ENCODE measurements around the gene ABI1. TPM values are rescaled to one million over a fixed set of nuclear protein-coding genes. Genes with fewer than 3 reads are reported as not detected.

Gene ABI1
- total RNA-seq, 1 experiment from 2014 or later = 43.4 TPM

DNA sequence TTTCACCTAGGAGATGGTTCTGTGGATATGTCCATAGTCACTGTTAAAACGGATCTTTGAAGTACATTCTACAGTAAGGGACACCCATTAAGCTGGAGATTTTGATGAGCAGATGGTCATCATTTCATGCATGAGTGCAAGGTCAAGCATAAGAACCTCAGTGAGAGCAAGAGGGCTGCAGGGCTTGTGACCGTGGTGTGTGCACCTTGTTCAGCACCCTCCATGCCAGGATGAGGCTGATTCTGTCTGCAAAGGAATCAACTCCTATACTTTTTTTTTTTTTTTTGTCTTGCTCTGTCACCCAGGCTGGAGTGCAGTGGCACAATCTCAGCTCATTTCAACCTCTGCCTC is 145.6 kb downstream of the ABI1 start:
- Histone ChIP-seq H3K27me3 (no peaks in the 10 kb centered on the region), H3K9me3 (no peaks in the 10 kb centered on the region), H3K4me3 (no peak overlapping the region), H3K36me3 (peaks cover 34% of the 10 kb centered on the region)
- no peak for DNase-seq

DNA sequence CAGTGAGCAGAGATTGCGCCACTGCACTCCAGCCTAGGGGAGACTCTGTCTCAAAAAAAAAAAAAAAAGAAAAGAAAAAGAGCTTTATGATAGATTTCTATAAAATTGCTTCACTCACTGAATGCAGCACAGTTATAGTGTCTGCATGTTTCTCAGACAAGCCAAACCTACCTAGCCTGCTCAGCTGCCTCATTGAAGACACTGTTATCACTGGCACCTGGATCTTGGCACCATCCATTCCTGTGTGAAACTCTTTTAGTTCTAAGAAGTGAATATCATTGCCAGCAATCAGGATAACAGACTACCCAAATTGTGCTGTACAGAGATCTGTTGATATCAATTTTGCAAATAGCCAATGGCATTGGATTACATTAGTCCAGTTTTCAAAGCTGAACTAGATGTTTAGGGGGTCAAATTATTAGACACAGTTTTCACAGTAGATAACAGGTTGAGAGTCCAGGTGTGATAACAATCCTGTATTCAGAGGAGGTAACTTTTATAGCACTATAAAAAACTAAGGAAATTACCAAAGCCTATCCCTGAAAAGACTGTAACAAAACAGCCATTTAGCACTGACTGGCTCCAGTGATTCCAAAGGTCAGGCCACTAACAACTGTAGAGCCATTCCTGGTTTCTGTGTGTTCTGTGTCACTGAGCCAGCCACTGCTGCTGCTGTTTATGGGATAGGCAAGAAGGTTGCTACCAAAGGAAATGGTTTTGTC is 146.2 kb downstream of the ABI1 start:
- H3K4me3 ChIP-seq = no peak overlapping the region
- H3K9me3 ChIP-seq = no peaks in the 10 kb centered on the region
- DNase-seq = no peak
- peaks cover 30% of the 10 kb centered on the region for H3K36me3 ChIP-seq
- no peaks in the 10 kb centered on the region for H3K27me3 ChIP-seq

DNA sequence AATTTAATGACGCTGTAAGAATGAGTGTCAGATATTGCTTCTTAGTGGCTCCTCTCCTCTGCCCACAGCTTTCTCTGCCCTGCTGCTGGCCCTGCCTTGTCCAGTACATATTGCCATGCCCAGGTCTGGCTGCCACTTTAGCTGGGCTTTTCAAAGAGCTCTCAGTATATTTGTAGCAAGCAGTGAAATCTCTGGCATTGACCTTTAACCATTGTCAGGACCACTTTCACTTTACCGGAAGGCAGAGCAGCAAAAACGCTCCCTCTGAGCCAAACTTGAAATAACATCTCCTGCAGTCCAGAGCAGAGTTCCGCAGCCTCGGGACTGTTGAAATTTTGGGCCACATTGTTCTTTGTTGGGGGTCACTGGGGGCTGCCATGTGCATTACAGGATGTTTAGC is 149.4 kb downstream of the ABI1 start:
- no peak overlapping the region for H3K4me3 ChIP-seq
- H3K9me3 ChIP-seq = no peaks in the 10 kb centered on the region
- H3K27me3 ChIP-seq = no peaks in the 10 kb centered on the region
- DNase-seq = no peak
- H3K36me3 ChIP-seq = peaks cover 31% of the 10 kb centered on the region

DNA sequence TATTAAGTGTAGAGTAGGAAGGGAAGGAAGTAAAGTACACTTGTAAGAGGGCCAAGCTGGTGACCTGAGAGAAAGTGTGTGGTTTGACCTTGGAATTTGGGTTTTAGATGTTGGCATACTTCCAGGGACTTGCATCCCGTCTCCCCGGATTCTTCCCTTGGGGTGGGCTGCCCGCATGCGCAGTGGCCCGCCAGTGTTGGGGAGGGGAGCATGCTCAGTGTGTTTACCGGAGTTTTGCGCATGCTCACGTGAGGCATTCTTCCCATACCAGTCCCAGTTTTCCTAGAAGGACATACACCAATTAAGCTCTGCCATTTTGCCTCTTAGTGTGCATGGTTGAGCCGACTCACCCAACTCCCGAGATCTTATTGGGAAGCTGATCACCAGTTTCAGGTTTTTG is 153.8 kb downstream of the ABI1 start:
- no peak for DNase-seq
- no peaks in the 10 kb centered on the region for H3K9me3 ChIP-seq
- H3K4me3 ChIP-seq = no peak overlapping the region
- no peaks in the 10 kb centered on the region for H3K27me3 ChIP-seq
- H3K36me3 ChIP-seq = peaks cover 40% of the 10 kb centered on the region

DNA sequence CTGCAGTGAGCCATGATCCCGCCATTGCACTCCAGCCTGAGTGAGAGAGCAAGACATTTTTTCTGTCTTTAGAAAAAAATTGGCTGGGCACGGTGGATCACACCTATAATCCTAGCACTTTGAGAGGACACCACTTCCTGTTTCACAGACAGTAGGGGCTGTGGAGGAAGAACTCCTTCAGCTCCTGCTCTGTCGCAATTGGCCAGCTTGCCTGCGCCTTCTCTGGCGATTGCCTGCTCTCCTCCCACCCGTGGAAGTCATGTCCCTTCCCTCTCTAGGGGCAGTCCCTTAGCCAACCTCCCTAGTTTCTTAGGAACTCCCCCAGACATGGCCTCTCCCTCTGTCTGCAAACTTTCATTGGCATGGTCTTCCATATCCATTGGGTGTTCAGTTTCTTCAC is 154.6 kb downstream of the ABI1 start:
- H3K27me3 ChIP-seq = no peaks in the 10 kb centered on the region
- DNase-seq = no peak
- H3K4me3 ChIP-seq = no peak overlapping the region
- H3K9me3 ChIP-seq = no peaks in the 10 kb centered on the region
- peaks cover 45% of the 10 kb centered on the region for H3K36me3 ChIP-seq

DNA sequence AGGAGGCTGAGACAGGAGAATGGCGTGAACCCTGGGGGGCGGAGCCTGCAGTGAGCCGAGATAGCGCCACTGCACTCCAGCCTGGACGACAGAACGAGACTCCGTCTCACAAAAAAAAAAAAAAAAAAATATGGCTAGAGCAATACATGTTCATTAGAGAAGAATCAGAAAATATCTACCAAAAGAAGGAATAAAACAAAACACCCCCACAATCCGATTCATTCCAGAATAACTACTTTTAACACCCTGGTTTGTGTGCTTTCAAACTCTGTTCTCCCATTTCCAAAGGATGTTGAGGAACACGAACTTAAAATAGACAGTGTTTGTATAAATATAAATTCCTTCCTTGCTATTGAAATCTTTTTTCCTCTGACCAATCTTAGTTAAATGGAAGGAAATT is 156.8 kb downstream of the ABI1 start:
- no peaks in the 10 kb centered on the region for H3K27me3 ChIP-seq
- no peaks in the 10 kb centered on the region for H3K9me3 ChIP-seq
- peaks cover 56% of the 10 kb centered on the region for H3K36me3 ChIP-seq
- DNase-seq = no peak
- H3K4me3 ChIP-seq = no peak overlapping the region

DNA sequence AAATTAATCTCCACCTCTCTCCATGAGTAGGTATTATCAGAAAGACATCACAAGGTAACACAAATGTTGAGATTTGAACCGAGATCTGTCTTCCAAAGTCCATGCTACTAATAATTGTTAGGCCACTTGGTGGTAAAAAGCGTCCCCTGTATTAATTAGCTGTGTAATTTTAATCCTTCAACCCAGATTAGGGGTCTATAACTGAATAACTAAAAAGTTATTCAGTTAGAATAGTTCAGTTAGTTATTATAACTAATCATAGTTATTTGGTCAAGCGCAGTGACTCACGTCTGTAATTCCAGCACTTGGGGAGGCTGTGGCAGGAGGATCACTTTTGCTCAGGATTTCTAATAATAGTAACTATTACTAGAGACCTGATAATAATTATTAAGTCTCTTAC is 157.7 kb downstream of the ABI1 start:
- DNase-seq = no peak
- Histone ChIP-seq H3K27me3 (no peaks in the 10 kb centered on the region), H3K9me3 (no peaks in the 10 kb centered on the region), H3K4me3 (no peak overlapping the region), H3K36me3 (peaks cover 49% of the 10 kb centered on the region)

DNA sequence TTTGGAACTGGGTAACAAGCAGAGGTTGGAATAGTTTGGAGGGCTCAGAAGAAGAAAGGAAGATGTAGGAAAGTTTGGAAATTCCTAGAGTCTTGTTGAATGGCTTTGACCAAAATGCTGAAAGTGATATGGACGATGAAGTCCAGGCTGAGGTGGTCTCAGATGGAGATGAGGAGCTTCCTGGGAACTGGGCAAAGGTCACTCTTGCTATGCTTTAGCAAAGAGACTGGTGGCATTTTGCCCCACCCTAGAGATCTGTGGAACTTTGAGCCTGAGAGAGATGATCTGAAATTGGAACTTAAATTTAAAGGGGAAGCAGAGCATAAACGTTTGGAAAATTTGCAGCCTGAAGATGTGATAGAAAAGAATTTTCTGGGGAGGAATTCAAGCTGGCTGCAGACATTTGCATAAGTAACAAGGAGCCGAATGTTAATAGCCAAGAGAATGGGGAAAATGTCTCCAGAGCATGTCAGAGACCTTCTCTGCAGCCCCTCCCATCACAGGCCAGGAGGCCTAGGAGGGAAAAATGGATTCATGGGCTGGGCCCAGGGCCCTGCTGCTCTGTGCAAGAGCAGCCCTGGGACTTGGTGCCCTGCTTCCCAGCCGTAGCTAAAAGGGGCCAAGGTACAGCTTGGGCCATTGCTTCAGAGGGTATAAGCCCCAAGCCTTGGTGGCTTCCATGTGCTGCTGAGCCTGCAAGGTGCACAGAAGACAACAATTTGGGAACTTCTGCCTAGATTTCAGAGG is 159.7 kb downstream of the ABI1 start:
- no peak for DNase-seq
- Histone ChIP-seq H3K9me3 (no peaks in the 10 kb centered on the region), H3K36me3 (peaks cover 37% of the 10 kb centered on the region), H3K4me3 (no peak overlapping the region), H3K27me3 (no peaks in the 10 kb centered on the region)

DNA sequence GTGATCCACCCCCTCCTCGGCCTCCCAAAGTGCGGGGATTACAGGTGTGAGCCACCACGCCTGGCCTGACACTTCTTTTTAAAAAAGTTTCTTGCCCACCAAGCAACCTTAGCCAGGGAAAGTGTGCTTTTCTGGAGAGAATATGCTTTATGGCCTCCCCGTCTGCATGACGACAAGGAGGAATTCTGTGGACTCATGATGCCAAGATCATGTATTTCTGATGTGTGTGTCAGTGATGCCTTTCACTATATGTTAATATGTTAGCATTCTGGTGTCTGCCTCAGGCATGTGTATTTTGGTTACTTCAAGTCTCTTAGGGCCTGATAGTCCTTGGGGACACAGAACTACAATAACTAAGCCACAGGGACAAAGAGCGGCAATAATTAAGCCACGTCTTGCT is 161.1 kb downstream of the ABI1 start:
- H3K36me3 ChIP-seq = peaks cover 30% of the 10 kb centered on the region
- H3K9me3 ChIP-seq = no peaks in the 10 kb centered on the region
- H3K27me3 ChIP-seq = no peaks in the 10 kb centered on the region
- H3K4me3 ChIP-seq = no peak overlapping the region
- DNase-seq = no peak

DNA sequence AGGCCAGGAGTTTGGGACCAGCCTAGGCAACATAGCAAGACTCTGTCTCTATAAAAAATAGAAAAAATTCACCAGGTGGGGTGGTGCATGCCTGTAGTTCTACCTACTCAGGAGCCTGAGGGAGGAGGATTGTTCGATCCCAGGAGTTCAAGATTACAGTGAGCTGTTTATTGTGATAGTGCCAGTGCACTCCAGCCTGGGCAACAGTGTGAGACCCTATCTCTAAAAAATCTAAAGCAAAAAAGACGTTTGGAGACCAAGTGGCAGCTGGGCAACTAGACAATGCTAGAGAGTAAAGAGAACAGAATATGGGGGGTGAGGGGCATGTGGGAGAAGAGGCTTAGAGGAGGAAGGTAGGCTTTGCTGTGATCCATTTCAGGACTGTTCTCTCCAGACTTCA is 161.8 kb downstream of the ABI1 start:
- no peaks in the 10 kb centered on the region for H3K9me3 ChIP-seq
- peaks cover 30% of the 10 kb centered on the region for H3K36me3 ChIP-seq

DNA sequence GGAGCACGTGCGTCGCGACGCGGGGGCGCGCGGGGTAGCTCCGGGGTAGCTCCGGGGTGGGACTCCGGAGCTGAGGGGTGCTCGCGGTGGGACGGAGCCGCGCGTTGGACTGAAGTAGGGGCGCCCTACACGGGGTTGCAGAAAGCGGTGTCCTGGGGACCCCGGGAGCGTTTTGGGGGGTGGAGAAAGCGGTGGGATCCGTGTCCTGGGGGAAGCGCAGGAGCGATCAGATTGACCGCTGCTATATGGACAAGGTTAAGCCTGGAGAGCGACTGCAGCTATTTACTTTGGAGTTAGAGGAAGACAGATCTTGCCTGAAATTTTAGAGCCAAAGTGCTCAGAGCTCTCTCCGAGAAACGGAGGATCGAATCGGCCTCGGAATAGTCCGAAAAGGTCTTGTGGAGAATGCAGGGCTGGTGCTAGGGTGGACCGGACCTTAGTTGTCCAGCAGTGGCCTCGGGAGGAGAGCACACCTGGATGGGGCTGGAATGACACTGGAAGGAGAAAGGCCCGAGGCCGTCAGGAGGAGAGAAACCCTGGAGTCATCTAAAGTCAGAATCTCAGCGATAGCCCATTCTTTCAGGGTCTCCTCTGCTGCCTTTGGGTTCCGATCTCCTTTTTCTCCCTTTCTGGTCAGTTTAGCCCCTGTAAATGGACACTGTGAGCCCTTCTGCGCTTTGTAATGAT is 162.7 kb downstream of the ABI1 start:
- peak; percentile 1 for DNase-seq
- peak overlapping the region; percentile 99 for H3K4me3 ChIP-seq
- H3K9me3 ChIP-seq = no peaks in the 10 kb centered on the region
- H3K27me3 ChIP-seq = no peaks in the 10 kb centered on the region
- peaks cover 29% of the 10 kb centered on the region for H3K36me3 ChIP-seq

More for the DNA sequence above, 161.8 kb downstream of the ABI1 start:
- Histone ChIP-seq H3K27me3 (no peaks in the 10 kb centered on the region), H3K4me3 (peak overlapping the region; percentile 99)
- DNase-seq = no peak

DNA sequence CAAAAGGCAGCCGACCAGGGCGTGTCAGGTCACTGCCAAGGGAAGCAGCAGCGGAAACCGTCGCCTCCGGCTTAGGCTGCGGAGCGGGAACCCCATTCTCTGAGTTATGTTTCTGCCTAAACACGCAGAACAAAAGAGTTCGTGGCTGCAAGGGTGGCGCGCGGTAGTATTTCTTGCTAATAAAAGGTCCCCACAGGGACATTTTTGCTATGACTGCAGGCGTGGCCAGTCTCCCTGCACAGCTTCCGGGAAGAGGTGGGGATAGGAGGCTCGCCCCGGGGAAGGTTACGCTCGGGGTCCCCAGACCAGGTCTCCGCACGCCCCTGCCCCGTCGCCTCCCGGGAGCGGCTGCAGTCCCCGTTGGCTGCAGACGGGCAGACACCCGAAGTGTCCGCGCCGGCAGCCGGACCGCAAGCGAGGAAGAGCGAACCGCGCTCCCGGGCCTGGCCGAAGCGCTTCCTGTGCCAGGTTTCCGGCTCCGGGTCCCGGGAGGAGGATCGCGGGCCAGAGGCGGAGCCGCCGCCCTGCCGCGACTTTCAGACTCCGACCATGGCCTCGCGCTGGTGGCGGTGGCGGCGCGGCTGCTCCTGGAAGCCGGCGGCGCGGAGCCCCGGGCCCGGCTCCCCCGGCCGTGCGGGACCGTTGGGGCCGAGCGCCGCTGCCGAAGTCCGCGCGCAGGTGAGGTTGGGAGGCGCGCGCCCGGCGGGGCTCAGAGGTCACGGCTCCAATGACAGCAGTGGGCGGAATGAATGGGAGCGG is 163.4 kb downstream of the ABI1 start, which contains the start of gene PDSS1:
TSS of gene PDSS1 (plus strand) at position 539 of the 759 bp plus-strand sequence. CDS start at position 550, 11 bp downstream.
- Histone ChIP-seq H3K4me3 (peak within 1 kb of the TSS; percentile 99), H3K9me3 (no peaks in the 10 kb centered on the region), H3K36me3 (peaks cover 23% of the 10 kb centered on the region), H3K27me3 (peaks cover 2% of the 10 kb centered on the region; the same call in 1 of the 2 replicates)
- peak; percentile 75 for DNase-seq

DNA sequence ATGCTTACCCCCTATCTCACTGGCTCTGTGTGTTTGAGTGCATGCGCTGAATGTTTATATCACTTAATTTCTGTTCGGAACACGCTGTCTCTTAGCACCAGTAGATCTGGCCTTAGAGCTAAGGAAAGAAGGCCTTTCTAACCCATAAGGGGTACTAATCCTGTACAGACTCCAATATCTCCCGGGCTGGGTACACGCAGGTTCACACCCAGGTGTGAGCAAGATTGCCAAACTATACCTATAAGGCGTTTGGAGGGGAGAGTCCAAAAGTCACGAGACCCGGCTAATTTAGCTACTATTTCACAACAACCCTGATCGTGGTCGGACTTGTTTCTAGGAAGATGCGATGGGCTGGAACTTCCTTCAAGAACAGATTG is 164.0 kb downstream of the ABI1 start:
- Histone ChIP-seq H3K27me3 (peaks cover 2% of the 10 kb centered on the region; the same call in 1 of the 2 replicates), H3K4me3 (peak overlapping the region; percentile 99), H3K36me3 (peaks cover 18% of the 10 kb centered on the region), H3K9me3 (no peaks in the 10 kb centered on the region)
- DNase-seq = no peak

Measured in MG63 (cell line).